Dendritic cell treated with granulocyte-macrophage colony-stimulating factor and Interleukin-4, amounts not matched to agents 40 ng/mL and 50 ng/mL, for 4 days (primary cell): Measurements from ENCODE around the gene STX2.

Experiments
- H3K27ac Mint-ChIP-seq: one replicate; pipeline ENCODE4 v1.8.0; 2022; ENCODE audit warnings: mild to moderate bottlenecking, mixed read lengths
- H3K27me3 Mint-ChIP-seq: one replicate; pipeline ENCODE4 v1.8.0; 2022; ENCODE audit warnings: mild to moderate bottlenecking, mixed read lengths
- H3K36me3 Mint-ChIP-seq: one replicate; pipeline ENCODE4 v1.8.0; 2022; ENCODE audit warnings: low read depth, mixed read lengths
- H3K4me1 Mint-ChIP-seq: one replicate; pipeline ENCODE4 v1.8.0; 2022; ENCODE audit warnings: low read depth, mixed read lengths
- H3K4me3 Mint-ChIP-seq: one replicate; pipeline ENCODE4 v1.8.0; 2022; ENCODE audit warnings: mild to moderate bottlenecking, moderate library complexity, mixed read lengths
- H3K9me3 Mint-ChIP-seq: one replicate; pipeline ENCODE4 v1.8.0; 2022; ENCODE audit warnings: mixed read lengths
- intact Hi-C: fragments of 100-400 bp; cut with micrococcal nuclease; formaldehyde crosslinking; loops from one replicate; pipeline ENCODE4 v1.15.0; 2022

The STX2 gene

GRCh38 chr12:130831246-130831645, 7.8 kb downstream of the STX2 start:
- intact Hi-C loops: no loop called here
- Mint-ChIP-seq H3K36me3 (peaks cover 13% of the 10 kb centered on the region), H3K27ac (no peak overlapping the region), H3K27me3 (no peaks in the 10 kb centered on the region), H3K4me1 (peaks cover 69% of the 10 kb centered on the region), H3K4me3 (no peak overlapping the region), H3K9me3 (no peaks in the 10 kb centered on the region)

DNA sequence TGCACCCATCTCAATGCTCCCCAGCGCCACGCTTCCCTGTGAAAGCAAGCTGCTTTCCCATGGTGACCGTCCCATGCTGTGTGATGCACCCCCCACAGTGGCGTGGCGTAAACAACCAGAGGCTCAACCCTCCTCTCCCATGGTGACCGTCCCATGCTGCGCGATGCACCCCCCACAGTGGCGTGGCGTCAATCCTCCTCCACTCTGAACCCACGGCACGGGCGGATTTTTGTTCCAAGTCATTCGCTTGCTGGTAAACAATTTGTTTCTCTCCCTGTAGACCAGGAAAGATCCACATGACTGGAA, 8.9 kb downstream of the STX2 start:
- Mint-ChIP-seq H3K9me3 (no peaks in the 10 kb centered on the region), H3K36me3 (peaks cover 22% of the 10 kb centered on the region), H3K4me1 (peaks cover 69% of the 10 kb centered on the region), H3K27me3 (no peaks in the 10 kb centered on the region), H3K4me3 (no peak overlapping the region), H3K27ac (no peak overlapping the region)
- intact Hi-C loops: no loop called here

DNA sequence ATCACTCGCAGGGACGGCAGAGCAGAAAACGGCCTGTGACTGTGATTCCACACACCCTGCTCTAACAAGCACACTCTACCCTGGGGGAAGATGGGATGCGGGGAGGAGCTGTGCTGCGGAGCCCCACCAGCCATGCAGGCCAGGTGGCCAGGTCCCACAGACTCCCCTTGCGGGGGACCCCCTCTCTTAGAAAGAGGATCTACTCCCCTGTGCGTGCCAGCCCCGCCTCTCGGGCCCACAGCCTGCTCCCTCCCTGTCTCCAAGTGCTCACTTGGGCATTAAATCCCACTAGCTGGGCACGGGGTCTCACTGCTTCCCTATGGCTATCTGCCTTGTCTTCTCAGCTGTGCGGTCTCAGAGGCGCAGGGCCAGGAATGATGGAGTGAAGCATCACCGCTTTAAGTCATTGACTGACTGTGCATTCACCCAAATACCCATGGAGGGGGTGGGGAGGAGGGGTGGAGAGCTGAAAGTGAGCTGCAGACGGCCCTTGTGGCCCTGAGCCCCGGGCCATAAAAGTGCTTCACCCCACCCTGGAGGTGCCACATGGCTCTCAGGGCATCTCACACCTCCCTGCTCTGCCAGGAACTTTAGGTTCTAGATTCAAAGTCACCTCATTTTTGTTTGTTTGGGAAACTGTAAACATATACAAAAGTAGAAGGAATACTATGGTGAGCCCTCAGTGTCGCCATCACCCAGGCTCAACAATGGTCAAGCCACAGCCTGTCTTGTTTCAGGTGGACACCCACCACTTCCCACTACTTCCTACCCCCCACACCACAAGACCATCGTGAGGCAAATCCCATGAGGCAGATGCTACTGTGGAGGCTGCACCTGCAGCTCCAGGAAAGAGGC, 9.4 kb downstream of the STX2 start:
- intact Hi-C loops: no loop called here
- no peak overlapping the region for H3K4me3 Mint-ChIP-seq
- H3K27ac Mint-ChIP-seq: peak overlapping the region; percentile 65
- peaks cover 27% of the 10 kb centered on the region for H3K36me3 Mint-ChIP-seq
- no peaks in the 10 kb centered on the region for H3K9me3 Mint-ChIP-seq
- H3K27me3 Mint-ChIP-seq: no peaks in the 10 kb centered on the region
- peaks cover 73% of the 10 kb centered on the region for H3K4me1 Mint-ChIP-seq

DNA sequence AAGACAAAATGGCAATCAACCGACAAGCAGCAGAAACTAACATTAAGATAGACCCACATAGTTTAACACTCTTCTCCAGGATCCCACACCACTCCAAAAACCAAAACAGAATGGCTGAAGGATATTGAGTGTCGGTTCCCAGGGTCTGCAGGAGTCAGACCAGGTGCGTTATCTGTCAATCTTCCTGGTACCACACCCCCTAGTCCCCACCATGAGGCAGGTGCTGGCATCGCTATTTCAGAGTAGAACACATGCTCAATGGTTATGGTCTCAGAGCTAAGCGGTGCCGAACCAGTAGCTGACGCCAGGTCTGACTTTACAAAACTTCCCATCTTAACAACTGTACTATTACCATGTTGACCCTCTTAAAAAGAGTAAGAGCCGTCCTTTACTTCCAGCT, 10.2 kb downstream of the STX2 start:
- Mint-ChIP-seq H3K27me3 (no peaks in the 10 kb centered on the region), H3K4me3 (no peak overlapping the region), H3K4me1 (peaks cover 68% of the 10 kb centered on the region), H3K9me3 (no peaks in the 10 kb centered on the region), H3K36me3 (peaks cover 23% of the 10 kb centered on the region), H3K27ac (peak overlapping the region; percentile 65)
- intact Hi-C loops: no loop called here

GRCh38 chr12:130827432-130827831, 11.6 kb downstream of the STX2 start:
- Mint-ChIP-seq H3K4me1 (peaks cover 59% of the 10 kb centered on the region), H3K27ac (peak overlapping the region; percentile 77), H3K4me3 (peak overlapping the region; percentile 69), H3K36me3 (peaks cover 34% of the 10 kb centered on the region), H3K27me3 (no peaks in the 10 kb centered on the region), H3K9me3 (no peaks in the 10 kb centered on the region)
- intact Hi-C loops: no loop called here

GRCh38 chr12:130826151-130826801, 12.8 kb downstream of the STX2 start:
- peaks cover 46% of the 10 kb centered on the region for H3K36me3 Mint-ChIP-seq
- H3K4me1 Mint-ChIP-seq: peaks cover 52% of the 10 kb centered on the region
- peak overlapping the region; percentile 75 for H3K4me3 Mint-ChIP-seq
- H3K27me3 Mint-ChIP-seq: no peaks in the 10 kb centered on the region
- intact Hi-C loops: no loop called here
- peak overlapping the region; percentile 77 for H3K27ac Mint-ChIP-seq
- no peaks in the 10 kb centered on the region for H3K9me3 Mint-ChIP-seq

DNA sequence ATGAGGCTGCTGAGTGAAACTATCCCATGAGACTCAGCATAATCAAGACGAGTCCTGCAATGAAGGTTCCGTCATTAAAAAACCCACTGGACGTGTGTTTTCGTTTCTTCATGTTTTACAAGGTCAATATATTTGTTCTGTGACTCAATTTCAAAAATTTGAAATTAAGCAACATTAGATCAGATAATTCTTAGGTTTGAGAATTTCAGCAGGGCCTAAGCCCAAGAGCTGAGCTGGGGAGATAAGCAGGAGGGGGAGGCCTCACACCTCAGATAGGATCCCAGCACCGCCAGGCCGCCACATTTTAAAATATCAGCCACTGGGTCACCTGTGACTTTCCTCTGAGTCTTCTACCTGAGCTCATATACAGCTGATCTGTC, 13.3 kb downstream of the STX2 start:
- H3K27ac Mint-ChIP-seq: peak overlapping the region; percentile 77
- no peaks in the 10 kb centered on the region for H3K9me3 Mint-ChIP-seq
- intact Hi-C loops: no loop called here
- H3K4me1 Mint-ChIP-seq: peaks cover 52% of the 10 kb centered on the region
- peaks cover 51% of the 10 kb centered on the region for H3K36me3 Mint-ChIP-seq
- no peaks in the 10 kb centered on the region for H3K27me3 Mint-ChIP-seq
- H3K4me3 Mint-ChIP-seq: peak overlapping the region; percentile 75

GRCh38 chr12:130819681-130820080, 19.4 kb downstream of the STX2 start:
- H3K27ac Mint-ChIP-seq: no peak overlapping the region
- intact Hi-C loops: no loop called here
- H3K36me3 Mint-ChIP-seq: peaks cover 87% of the 10 kb centered on the region
- H3K4me1 Mint-ChIP-seq: peaks cover 12% of the 10 kb centered on the region
- no peaks in the 10 kb centered on the region for H3K9me3 Mint-ChIP-seq
- H3K4me3 Mint-ChIP-seq: no peak overlapping the region
- H3K27me3 Mint-ChIP-seq: no peaks in the 10 kb centered on the region

GRCh38 chr12:130818635-130819576, 20.1 kb downstream of the STX2 start:
- Mint-ChIP-seq H3K4me3 (peak overlapping the region; percentile 80), H3K27me3 (no peaks in the 10 kb centered on the region), H3K9me3 (no peaks in the 10 kb centered on the region), H3K27ac (peak overlapping the region; percentile 57), H3K36me3 (peaks cover 92% of the 10 kb centered on the region), H3K4me1 (peaks cover 12% of the 10 kb centered on the region)
- intact Hi-C loops: no loop called here

GRCh38 chr12:130818272-130818634, 20.8 kb downstream of the STX2 start:
- H3K9me3 Mint-ChIP-seq: no peaks in the 10 kb centered on the region
- intact Hi-C loops: no loop called here
- H3K4me3 Mint-ChIP-seq: peak overlapping the region; percentile 80
- peaks cover 92% of the 10 kb centered on the region for H3K36me3 Mint-ChIP-seq
- H3K27me3 Mint-ChIP-seq: no peaks in the 10 kb centered on the region
- H3K27ac Mint-ChIP-seq: peak overlapping the region; percentile 57
- H3K4me1 Mint-ChIP-seq: peaks cover 10% of the 10 kb centered on the region

GRCh38 chr12:130817804-130818203, 21.2 kb downstream of the STX2 start:
- no peaks in the 10 kb centered on the region for H3K9me3 Mint-ChIP-seq
- peaks cover 6% of the 10 kb centered on the region for H3K4me1 Mint-ChIP-seq
- intact Hi-C loops: no loop called here
- H3K36me3 Mint-ChIP-seq: peaks cover 92% of the 10 kb centered on the region
- H3K4me3 Mint-ChIP-seq: no peak overlapping the region
- H3K27ac Mint-ChIP-seq: no peak overlapping the region
- no peaks in the 10 kb centered on the region for H3K27me3 Mint-ChIP-seq

DNA sequence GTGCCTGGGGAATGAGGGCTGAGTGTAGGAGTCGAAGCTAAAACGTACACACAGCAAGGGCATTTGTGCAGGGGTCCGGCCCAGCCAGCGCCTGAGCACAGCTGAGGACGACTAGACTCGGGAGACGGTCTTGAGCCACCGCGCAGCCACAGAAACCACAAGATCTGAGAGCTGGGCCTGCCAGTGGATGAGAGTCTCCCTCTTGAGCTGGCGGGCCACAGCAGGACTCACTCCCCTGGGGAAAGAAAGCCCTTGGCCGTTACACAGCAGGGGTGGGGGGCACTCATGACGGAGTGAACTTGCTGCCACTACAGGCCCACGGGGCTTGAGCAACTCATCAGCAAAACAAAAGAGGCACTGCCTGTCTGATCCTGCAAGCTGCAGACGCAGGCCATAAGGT, 23.0 kb downstream of the STX2 start:
- peaks cover 6% of the 10 kb centered on the region for H3K4me1 Mint-ChIP-seq
- H3K27me3 Mint-ChIP-seq: no peaks in the 10 kb centered on the region
- peaks cover 90% of the 10 kb centered on the region for H3K36me3 Mint-ChIP-seq
- no peak overlapping the region for H3K4me3 Mint-ChIP-seq
- intact Hi-C loops: no loop called here
- no peaks in the 10 kb centered on the region for H3K9me3 Mint-ChIP-seq
- H3K27ac Mint-ChIP-seq: no peak overlapping the region

DNA sequence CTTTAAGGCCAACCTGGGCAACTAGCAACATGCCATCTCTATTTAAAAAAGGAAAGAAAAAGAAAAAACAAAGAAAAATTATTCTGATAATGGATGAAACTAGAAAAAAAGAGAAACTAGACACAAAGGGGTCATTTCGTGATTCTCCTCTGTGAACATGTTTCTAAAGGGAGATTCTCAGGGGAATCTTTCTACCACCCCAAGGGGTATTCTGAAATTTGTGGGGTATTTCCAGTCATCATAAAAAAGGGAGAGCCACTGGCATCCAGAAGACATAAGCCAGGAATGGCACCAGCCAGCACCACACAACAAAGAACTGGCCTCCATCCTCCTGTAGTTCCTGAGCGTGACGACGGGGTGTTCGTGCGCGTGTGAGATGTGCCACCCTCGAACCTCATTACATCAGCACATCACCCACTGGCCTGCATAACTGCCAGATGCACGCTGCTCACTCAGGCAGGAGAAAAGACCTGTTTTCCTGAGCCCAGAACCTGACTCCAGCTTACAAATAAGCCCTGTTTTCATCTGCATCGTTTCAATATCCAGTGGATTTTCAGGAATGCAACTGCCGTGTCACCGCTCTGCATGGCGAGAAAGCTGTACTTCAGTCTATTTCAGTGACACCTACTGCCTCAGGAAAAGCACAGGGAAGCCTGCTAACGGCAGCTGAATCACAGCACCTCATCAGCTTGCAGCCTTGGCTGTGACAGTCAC, 23.9 kb downstream of the STX2 start:
- intact Hi-C loops: no loop called here
- H3K4me3 Mint-ChIP-seq: no peak overlapping the region

More for the DNA sequence above, 23.9 kb downstream of the STX2 start:
- no peak overlapping the region for H3K27ac Mint-ChIP-seq
- no peaks in the 10 kb centered on the region for H3K9me3 Mint-ChIP-seq
- H3K27me3 Mint-ChIP-seq: no peaks in the 10 kb centered on the region
- peaks cover 6% of the 10 kb centered on the region for H3K4me1 Mint-ChIP-seq
- peaks cover 89% of the 10 kb centered on the region for H3K36me3 Mint-ChIP-seq
